Gastrocnemius medialis (tissue), 4 donors: ENCODE results near the gene ANTXR1. TPM values are rescaled to one million over a fixed set of nuclear protein-coding genes. Genes with fewer than 3 reads are reported as not detected.
"Not testable (repeated sequence)": the region's sequence is repeated elsewhere in the genome, so short reads cannot be mapped to it uniquely, and the experiment has no call there.

Experiments used
- ATAC-seq, 2 donors: fragments of 150-250 bp; one replicate each; pipeline ENCODE4 v1.9.1; 2016
- DNase-seq, 2 donors: peaks; one replicate each; pipeline ENCODE4 v3.0.0-alpha.2; 2019
- H3K27ac ChIP-seq, 4 donors: fragments of 200-600 bp; sonication (generic); 1 replicate in 1 of 4; 2 replicates in 3 of 4; pipeline ENCODE4 v1.5.1; 2016 to 2018; ENCODE audit warnings: mild to moderate bottlenecking in 2 of 4, moderate library complexity in 1 of 4
- H3K27me3 ChIP-seq, 3 donors: fragments of 200-600 bp; sonication (generic) in 2 of 3; 1 replicate in 1 of 3; 2 replicates in 2 of 3; pipeline versions ENCODE4 v1.5.1 to v1.6.0; 2016 to 2019; ENCODE audit warnings: mild to moderate bottlenecking in 1 of 3, moderate library complexity in 1 of 3
- H3K36me3 ChIP-seq, 2 donors: fragments of 200-600 bp; sonication (generic) in 1 of 2; one replicate each; pipeline ENCODE4 v1.5.1; 2017 to 2018
- H3K4me1 ChIP-seq, 2 donors: fragments of 200-600 bp; sonication (generic) in 1 of 2; one replicate each; pipeline ENCODE4 v1.5.1; 2016 to 2017; ENCODE audit warnings: mild to moderate bottlenecking in 2 of 2
- H3K4me3 ChIP-seq, 4 donors: fragments of 200-600 bp; sonication (generic) in 3 of 4; 1 replicate in 1 of 4; 2 replicates in 3 of 4; pipeline ENCODE4 v1.5.1; 2016 to 2019; ENCODE audit warnings: mild to moderate bottlenecking in 2 of 4
- H3K9me3 ChIP-seq, 3 donors: fragments of 200-600 bp; sonication (generic) in 2 of 3; 1 replicate in 1 of 3; 2 replicates in 2 of 3; pipeline ENCODE4 v1.5.1; 2016 to 2019
- POLR2A ChIP-seq, 2 donors: fragments of 450-650 bp; IDR thresholded peaks; one replicate each; pipeline ENCODE4 v1.6.1; 2017; ENCODE audit warnings: antibody characterized with exemption in 2 of 2, mild to moderate bottlenecking in 2 of 2, moderate library complexity in 2 of 2
- in situ Hi-C, 4 donors: fragments of 200-750 bp; cut with MboI; loops; one replicate each; pipeline versions ENCODE4 v1.15.0 to v1.8.0; 2017; ENCODE audit warnings: low sequenced_read_pairs in 4 of 4
- intact Hi-C: fragments of 100-400 bp; cut with DNase I; formaldehyde crosslinking; loops from one replicate; pipeline ENCODE4 v1.15.1; 2023; ENCODE audit warnings: low total_unique reads
- total RNA-seq, 4 donors: library from RNA; depleted of rRNA; stranded (reverse); fragments of >200 nt; gene quantifications; one replicate each; pipeline versions ENCODE4 v1.1.0 to v1.2.3, GENCODE V29; 2016
- TF ChIP-seq, protein P1 (sequence below), 5 experiments: fragments of 450-650 bp in 3 of 5; fragments of 200-600 bp in 2 of 5; sonication (generic) in 2 of 5; IDR thresholded peaks in 4 of 5; conservative IDR thresholded peaks in 1 of 5; 1 replicate in 4 of 5; 2 replicates in 1 of 5; pipeline ENCODE4 v1.5.1; 2016 to 2019; ENCODE audit warnings: antibody characterized with exemption in 5 of 5, mild to moderate bottlenecking in 3 of 5, moderate library complexity in 3 of 5

ANTXR1 gene
- total RNA-seq, 4 donors from 2014 or later, result 8.0 to 13.6 (median 9.7) TPM

DNA sequence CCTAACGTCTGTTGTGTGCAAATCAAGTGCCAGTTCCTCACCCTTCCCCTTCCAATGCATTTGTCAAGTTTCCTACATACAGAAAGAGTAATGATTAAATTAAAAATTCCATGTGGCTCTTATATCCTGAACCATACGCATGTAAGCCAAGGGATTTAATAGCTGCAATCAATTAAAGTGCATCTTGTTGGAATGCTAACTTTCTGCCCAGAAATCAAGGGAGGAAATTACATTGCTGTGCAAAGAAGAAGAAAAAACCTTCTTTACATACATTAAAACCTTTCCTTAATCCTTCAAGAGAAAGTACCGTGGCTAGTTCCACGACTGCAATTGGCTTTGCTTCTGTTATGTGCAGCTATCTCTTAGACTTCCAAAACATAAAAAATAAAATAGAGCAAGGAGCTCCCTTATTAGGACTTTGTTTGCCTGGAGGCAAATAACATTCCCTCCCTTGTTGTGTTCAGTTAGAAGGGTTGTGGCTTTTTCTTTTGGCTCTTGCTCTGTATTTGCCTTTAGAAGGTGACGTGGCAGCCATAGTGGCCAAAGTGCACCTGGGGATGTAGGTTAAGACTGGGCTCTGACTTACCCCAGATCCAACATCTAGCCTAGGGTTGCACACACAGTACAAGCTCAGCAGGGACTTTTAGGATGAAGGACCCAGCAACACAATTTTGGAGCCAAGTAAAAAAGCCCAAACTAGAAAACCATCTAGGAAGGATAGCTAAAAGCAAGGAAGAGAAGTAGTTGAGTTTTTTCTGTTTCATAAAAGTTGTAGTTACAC is 158.3 kb downstream of the ANTXR1 start:
- peaks cover under 1 to 1% of the 10 kb centered on the region in 2 donors for H3K4me1 ChIP-seq

GRCh38 chr2:69171897-69172525 is 159.0 kb downstream of the ANTXR1 start:
- in situ Hi-C loops, result no loop called here
- intact Hi-C loops, result loop anchor here (10.0 kb wide), 1 partner anchor 133 kb away; no protein-coding TSS in a partner anchor
- TF ChIP-seq, protein P1, sequence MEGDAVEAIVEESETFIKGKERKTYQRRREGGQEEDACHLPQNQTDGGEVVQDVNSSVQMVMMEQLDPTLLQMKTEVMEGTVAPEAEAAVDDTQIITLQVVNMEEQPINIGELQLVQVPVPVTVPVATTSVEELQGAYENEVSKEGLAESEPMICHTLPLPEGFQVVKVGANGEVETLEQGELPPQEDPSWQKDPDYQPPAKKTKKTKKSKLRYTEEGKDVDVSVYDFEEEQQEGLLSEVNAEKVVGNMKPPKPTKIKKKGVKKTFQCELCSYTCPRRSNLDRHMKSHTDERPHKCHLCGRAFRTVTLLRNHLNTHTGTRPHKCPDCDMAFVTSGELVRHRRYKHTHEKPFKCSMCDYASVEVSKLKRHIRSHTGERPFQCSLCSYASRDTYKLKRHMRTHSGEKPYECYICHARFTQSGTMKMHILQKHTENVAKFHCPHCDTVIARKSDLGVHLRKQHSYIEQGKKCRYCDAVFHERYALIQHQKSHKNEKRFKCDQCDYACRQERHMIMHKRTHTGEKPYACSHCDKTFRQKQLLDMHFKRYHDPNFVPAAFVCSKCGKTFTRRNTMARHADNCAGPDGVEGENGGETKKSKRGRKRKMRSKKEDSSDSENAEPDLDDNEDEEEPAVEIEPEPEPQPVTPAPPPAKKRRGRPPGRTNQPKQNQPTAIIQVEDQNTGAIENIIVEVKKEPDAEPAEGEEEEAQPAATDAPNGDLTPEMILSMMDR (IDR thresholded peaks at IDR 0.05 in 4 of 5, conservative IDR thresholded peaks at IDR 0.05 in 1 of 5), result no peak
- TF ChIP-seq POLR2A (IDR thresholded peaks at IDR 0.05), result no peak
- Histone ChIP-seq H3K4me3 (no peak overlapping the region), H3K4me1 (peaks cover 8% of the 10 kb centered on the region in 2 donors), H3K9me3 (no peaks in the 10 kb centered on the region), H3K27ac (no peak overlapping the region), H3K27me3 (no peaks in the 10 kb centered on the region), H3K36me3 (no peaks in the 10 kb centered on the region)
- no peak for ATAC-seq
- no peak for DNase-seq

More for the DNA sequence above, 158.3 kb downstream of the ANTXR1 start:
- H3K27me3 ChIP-seq, result no peaks in the 10 kb centered on the region
- no peaks in the 10 kb centered on the region for H3K9me3 ChIP-seq
- ATAC-seq, result no peak
- TF ChIP-seq, protein P1 (IDR thresholded peaks at IDR 0.05 in 4 of 5, conservative IDR thresholded peaks at IDR 0.05 in 1 of 5), result no peak
- TF ChIP-seq POLR2A (IDR thresholded peaks at IDR 0.05), result no peak
- no peak for DNase-seq
- no peak overlapping the region for H3K4me3 ChIP-seq
- in situ Hi-C loops (no loop called here), intact Hi-C loops (loop anchor here (10.0 kb wide), 1 partner anchor 133 kb away; no protein-coding TSS in a partner anchor)
- H3K36me3 ChIP-seq, result no peaks in the 10 kb centered on the region
- H3K27ac ChIP-seq, result no peak overlapping the region

- H3K27ac ChIP-seq, result no peak overlapping the region
- no peaks in the 10 kb centered on the region for H3K9me3 ChIP-seq
- intact Hi-C loops (loop anchor here (10.0 kb wide), 1 partner anchor 131 kb away; no protein-coding TSS in a partner anchor), in situ Hi-C loops (no loop called here)
- TF ChIP-seq, protein P1 (IDR thresholded peaks at IDR 0.05 in 4 of 5, conservative IDR thresholded peaks at IDR 0.05 in 1 of 5), result no peak
- TF ChIP-seq POLR2A (IDR thresholded peaks at IDR 0.05), result no peak
- no peaks in the 10 kb centered on the region for H3K27me3 ChIP-seq
- DNase-seq (no peak), ATAC-seq (no peak)
- H3K4me1 ChIP-seq, result peaks cover 16% of the 10 kb centered on the region in 2 donors
- H3K36me3 ChIP-seq, result no peaks in the 10 kb centered on the region
- H3K4me3 ChIP-seq, result no peak overlapping the region
These were observed 160.7 kb downstream of the ANTXR1 start for GRCh38 chr2:69173706-69174105.

DNA sequence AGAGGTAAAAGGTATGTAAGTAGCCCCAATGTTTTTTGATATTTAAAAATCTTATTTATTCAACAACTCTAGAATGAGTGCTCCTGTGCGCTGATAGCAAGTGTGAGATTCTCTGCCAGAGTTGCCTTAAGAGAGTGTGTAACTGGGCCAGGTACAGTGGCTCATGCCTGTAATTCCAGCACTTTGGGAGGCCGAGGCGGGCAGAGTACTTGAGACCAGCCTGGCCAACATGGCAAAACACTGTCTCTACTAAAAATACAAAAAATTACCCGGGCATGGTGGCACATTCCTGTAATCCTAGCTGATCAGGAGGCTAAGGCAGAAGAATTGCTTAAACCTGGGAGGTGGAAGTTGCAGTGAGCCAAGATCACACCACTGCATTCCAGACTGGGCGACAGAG is 161.2 kb downstream of the ANTXR1 start:
- intact Hi-C loops, result loop anchor here (10.0 kb wide), 1 partner anchor 131 kb away; no protein-coding TSS in a partner anchor
- H3K36me3 ChIP-seq, DNase-seq, ATAC-seq, in situ Hi-C loops, H3K9me3 ChIP-seq, H3K4me3 ChIP-seq, H3K27me3 ChIP-seq: not testable (repeated sequence)
- Histone ChIP-seq H3K27ac (peak overlapping the region in 1 of 4 donors; percentile 35), H3K4me1 (peaks cover 16% of the 10 kb centered on the region in 2 donors)
